B cell (primary cell): ENCODE data around the gene JAG2. TPM values are rescaled to one million over a fixed set of nuclear protein-coding genes. Genes with fewer than 3 reads are reported as not detected.

ENCODE experiments used
- ATAC-seq: fragments of 200-7000 bp; cut with Tn5 transposase; one replicate; pipeline ENCODE4 v1.10.0; 2021; ENCODE audit warnings: low read depth, mild to moderate bottlenecking, moderate number of reproducible peaks, moderate library complexity
- CTCF ChIA-PET: fragments of 350-600 bp; sonication (Branson Sonifier 250); formaldehyde crosslinking; loops from one replicate; lab custom pipeline; 2021; ENCODE audit warnings: antibody characterized with exemption, inconsistent platforms; lab: Charles Lee
- POLR2A ChIA-PET: fragments of 350-600 bp; sonication (Branson Sonifier 250); formaldehyde crosslinking; loops from one replicate; lab custom pipeline; 2021; ENCODE audit warnings: antibody characterized with exemption; lab: Charles Lee
- DNase-seq: peaks from one replicate; pipeline ENCODE4 v3.0.0; 2013
- H2AFZ ChIP-seq: 2 replicates; pipeline ENCODE4 v1.6.1; 2012; ENCODE audit warnings: mild to moderate bottlenecking, low read depth, low read length; ENCODE audit not compliant: insufficient read depth, poor library complexity, severe bottlenecking
- H3K27ac ChIP-seq, 2 donors: 1 replicate in 1 of 2; 2 replicates in 1 of 2; pipeline ENCODE4 v1.5.1; 2012 to 2013; ENCODE audit warnings: low read length in 2 of 2, mild to moderate bottlenecking in 2 of 2, moderate library complexity in 1 of 2
- H3K27me3 ChIP-seq, 4 experiments: fragments of 200-600 bp in 1 of 4; sonication (generic) in 1 of 4; replicated peaks in 1 of 4; 1 replicate in 2 of 4; 2 replicates in 2 of 4; pipeline versions ENCODE4 v1.6.1 to v1.7.0; 2013 to 2016; ENCODE audit warnings: low read length in 3 of 4, mild to moderate bottlenecking in 2 of 4, mixed read lengths in 1 of 4, moderate library complexity in 1 of 4; ENCODE audit not compliant: insufficient read depth in 4 of 4, control insufficient read depth in 3 of 4; ENCODE audit errors: control extremely low read depth in 1 of 4
- H3K36me3 ChIP-seq, 2 experiments: replicated peaks in 1 of 2; 1 replicate in 1 of 2; 2 replicates in 1 of 2; pipeline versions ENCODE4 v1.6.1 to v1.7.1; 2013; ENCODE audit warnings: low read length in 1 of 2; ENCODE audit not compliant: insufficient read depth in 2 of 2, control insufficient read depth in 1 of 2; ENCODE audit errors: control extremely low read depth in 1 of 2, extremely low read depth in 1 of 2
- H3K4me1 ChIP-seq, 2 donors: fragments of 200-600 bp in 1 of 2; sonication (generic) in 1 of 2; 1 replicate in 1 of 2; 2 replicates in 1 of 2; pipeline versions ENCODE4 v1.5.1 to v1.6.1; 2013 to 2017; ENCODE audit warnings: low read length in 2 of 2; ENCODE audit not compliant: control insufficient read depth in 2 of 2, insufficient read depth in 2 of 2
- H3K4me2 ChIP-seq: replicated peaks from 2 replicates; pipeline ENCODE3; 2012; ENCODE audit warnings: mild to moderate bottlenecking, low read depth, low read length; ENCODE audit not compliant: poor library complexity, severe bottlenecking
- H3K4me3 ChIP-seq, 5 experiments: fragments of 200-600 bp in 1 of 5; sonication (generic) in 1 of 5; 1 replicate in 3 of 5; 2 replicates in 2 of 5; pipeline versions ENCODE4 v1.5.1 to v1.7.0; 2011 to 2016; ENCODE audit warnings: low read length in 4 of 5, mild to moderate bottlenecking in 4 of 5, low read depth in 2 of 5, control low read depth in 1 of 5, moderate library complexity in 1 of 5; ENCODE audit not compliant: insufficient read depth in 1 of 5; ENCODE audit errors: control extremely low read depth in 1 of 5, extremely low read depth in 1 of 5
- H3K79me2 ChIP-seq: fragments of 200-600 bp; sonication (generic); one replicate; pipeline ENCODE4 v1.6.0; 2016; ENCODE audit warnings: low read length; ENCODE audit not compliant: control insufficient read depth, insufficient read depth
- H3K9ac ChIP-seq: fragments of 200-600 bp; sonication (generic); 2 replicates; pipeline ENCODE4 v1.6.1; 2017; ENCODE audit warnings: mild to moderate bottlenecking, low read length, moderate library complexity
- H3K9me3 ChIP-seq, 3 donors: one replicate each; pipeline versions ENCODE4 v1.6.1 to v1.7.1; 2013; ENCODE audit warnings: low read length in 2 of 3; ENCODE audit not compliant: control insufficient read depth in 2 of 3, insufficient read depth in 1 of 3; ENCODE audit errors: control extremely low read depth in 1 of 3
- H4K20me1 ChIP-seq: 2 replicates; pipeline ENCODE4 v1.6.0; 2012; ENCODE audit warnings: mild to moderate bottlenecking, low read length; ENCODE audit not compliant: insufficient read depth, control insufficient read depth, poor library complexity, severe bottlenecking
- H3K27ac Mint-ChIP-seq: one replicate; pipeline ENCODE4 v1.8.0; 2021; ENCODE audit warnings: mixed read lengths
- H3K27me3 Mint-ChIP-seq: one replicate; pipeline ENCODE4 v1.8.0; 2021; ENCODE audit warnings: mixed read lengths
- H3K4me1 Mint-ChIP-seq: one replicate; pipeline ENCODE4 v1.8.0; 2021; ENCODE audit warnings: mixed read lengths
- H3K4me3 Mint-ChIP-seq: one replicate; pipeline ENCODE4 v1.8.0; 2021; ENCODE audit warnings: mixed read lengths
- H3K9me3 Mint-ChIP-seq: one replicate; pipeline ENCODE4 v1.8.0; 2022; ENCODE audit warnings: mixed read lengths; ENCODE audit not compliant: insufficient read depth
- CTCF ChIP-seq: fragments of 200-600 bp; IDR thresholded peaks from one replicate; pipeline ENCODE4 v1.8.0; 2022; ENCODE audit warnings: antibody characterized with exemption, mild to moderate bottlenecking
- EZH2 ChIP-seq: IDR thresholded peaks from 2 replicates; pipeline ENCODE4 v1.6.1; 2012; ENCODE audit warnings: borderline replicate concordance, low read depth, mild to moderate bottlenecking, moderate library complexity, low read length; ENCODE audit not compliant: insufficient read depth, poor library complexity, severe bottlenecking
- WGBS: methylation state at CpG from one replicate; pipeline ENCODE4 v1.1.5; 2013; ENCODE audit warnings: missing lambda C conversion rate; ENCODE audit not compliant: insufficient coverage; 5-methylcytosine and 5-hydroxymethylcytosine counted together
- intact Hi-C: fragments of 100-400 bp; cut with micrococcal nuclease; formaldehyde crosslinking; loops from one replicate; pipeline ENCODE4 v1.10.0; 2022
- polyA plus RNA-seq: library from polyadenylated mRNA; depleted of rRNA; stranded (reverse); fragments of >200 nt; gene quantifications from 2 replicates; pipeline ENCODE4 v1.2.3, GENCODE V29; 2012
- total RNA-seq, 2 donors: library from RNA; stranded (reverse); fragments of 120-200 nt in 1 of 2; gene quantifications; 1 replicate in 1 of 2; 2 replicates in 1 of 2; pipeline versions ENCODE4 v1.2.3 to v1.2.4, GENCODE V29; 2013 to 2022

JAG2 gene
- total and polyA plus RNA-seq, 2 donors (not counting 1 experiment from before 2014, with no cell fraction given) = 0.27 to 0.34 TPM

- H3K79me2 ChIP-seq = no peaks in the 10 kb centered on the region
- no peak overlapping the region for H3K4me3 ChIP-seq
- ChIA-PET POLR2A (no interaction called here), CTCF (no interaction called here)
- intact Hi-C loops = no loop called here
- H2AFZ ChIP-seq = no peak overlapping the region
- Mint-ChIP-seq H3K4me1 (peaks cover 33% of the 10 kb centered on the region), H3K27ac (peak overlapping the region; percentile 80), H3K9me3 (no peaks in the 10 kb centered on the region), H3K4me3 (no peak overlapping the region), H3K27me3 (peaks cover 41% of the 10 kb centered on the region)
- no peak for DNase-seq
- H3K9ac ChIP-seq = no peak overlapping the region
- peaks cover 0 to 18% (median 0%) of the 10 kb centered on the region in 3 donors for H3K9me3 ChIP-seq
- H3K4me2 ChIP-seq = no peak overlapping the region
- no peak for TF ChIP-seq EZH2
- TF ChIP-seq CTCF = peak; percentile 13
- no peak for ATAC-seq
- peaks cover 49 to 58% of the 10 kb centered on the region in 2 donors for H3K4me1 ChIP-seq
- H3K27me3 ChIP-seq = peaks cover 0 to 93% (median 36%) of the 10 kb centered on the region in 4 experiments
- H4K20me1 ChIP-seq = no peaks in the 10 kb centered on the region
- 87% methylated on average over 4 of the region's 4 CpGs for WGBS
- no peaks in the 10 kb centered on the region for H3K36me3 ChIP-seq
- H3K27ac ChIP-seq = no peak overlapping the region
Observed at GRCh38 chr14:105198588-105198987, 30.0 kb upstream of the JAG2 start.

GRCh38 chr14:105197211-105197641 is 28.6 kb upstream of the JAG2 start:
- ChIA-PET POLR2A (no interaction called here), CTCF (no interaction called here)
- H4K20me1 ChIP-seq = no peaks in the 10 kb centered on the region
- no peak overlapping the region for H3K4me3 ChIP-seq
- Mint-ChIP-seq H3K27me3 (peaks cover 41% of the 10 kb centered on the region), H3K9me3 (no peaks in the 10 kb centered on the region), H3K27ac (no peak overlapping the region), H3K4me1 (peaks cover 38% of the 10 kb centered on the region), H3K4me3 (peak overlapping the region; percentile 37)
- no peaks in the 10 kb centered on the region for H3K79me2 ChIP-seq
- TF ChIP-seq EZH2 = no peak
- TF ChIP-seq CTCF = no peak
- ATAC-seq (no peak), DNase-seq (peak; percentile 71)
- intact Hi-C loops = no loop called here
- H3K27me3 ChIP-seq = peaks cover 0 to 87% (median 34%) of the 10 kb centered on the region in 4 experiments
- no peak overlapping the region for H2AFZ ChIP-seq
- 4% methylated on average over 13 of the region's 15 CpGs for WGBS
- peak overlapping the region; percentile 68 for H3K4me2 ChIP-seq
- H3K9ac ChIP-seq = no peak overlapping the region
- no peaks in the 10 kb centered on the region for H3K36me3 ChIP-seq
- H3K27ac ChIP-seq = no peak overlapping the region
- H3K4me1 ChIP-seq = peaks cover 54 to 59% of the 10 kb centered on the region in 2 donors
- peaks cover 0 to 18% (median 0%) of the 10 kb centered on the region in 3 donors for H3K9me3 ChIP-seq
